ENCODE data around the gene KPNA4. TPM values are rescaled to one million over a fixed set of nuclear protein-coding genes. Genes with fewer than 3 reads are reported as not detected.

KPNA4 gene
- polyA plus RNA-seq, 3 donors = 4.4 to 14.7 (median 4.5) TPM

DNA sequence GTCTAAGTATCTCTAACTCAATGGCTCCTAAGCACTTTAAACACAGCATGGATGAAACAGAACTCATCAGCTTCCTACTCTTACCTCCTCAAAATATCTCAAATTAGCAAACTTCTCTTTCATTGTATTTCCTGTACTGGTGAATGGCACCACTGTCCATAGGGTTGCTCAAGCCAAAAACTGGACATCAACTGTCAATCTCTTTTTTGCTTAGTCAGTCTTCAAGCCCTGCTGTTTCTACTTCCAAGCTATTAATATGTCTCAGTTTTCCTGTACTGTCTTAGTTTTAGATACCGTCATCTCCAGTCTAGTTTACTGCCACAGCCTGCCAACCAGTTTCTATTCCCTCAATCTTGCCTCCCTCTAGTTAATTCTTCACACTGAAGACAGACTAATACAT, 48.3 kb upstream of the KPNA4 start:
- TF ChIP-seq CTCF (IDR thresholded peaks at IDR 0.05) = no peak
- intact Hi-C loops (cut with micrococcal nuclease) = no loop called here
- Histone ChIP-seq H3K4me3 (replicated peaks in 1 of 3; ENCODE audit: low read depth in 2 of 3, low read length in 3 of 3) (no peak overlapping the region), H3K27ac (ENCODE audit: low read depth in 1 of 2, low read length in 2 of 2) (no peak overlapping the region), H3K4me1 (ENCODE audit: control insufficient read depth in 1 of 2, insufficient read depth in 2 of 2, low read length in 2 of 2) (no peaks in the 10 kb centered on the region), H3K36me3 (replicated peaks in 1 of 2; ENCODE audit: control insufficient read depth in 1 of 2, insufficient read depth in 2 of 2, low read length in 2 of 2) (no peaks in the 10 kb centered on the region), H3K79me2 (ENCODE audit: insufficient read depth, low read length) (no peaks in the 10 kb centered on the region), H3K27me3 (ENCODE audit: control insufficient read depth in 2 of 2, insufficient read depth in 2 of 2, low read length in 2 of 2) (no peaks in the 10 kb centered on the region), H2AFZ (ENCODE audit: insufficient read depth, low read depth, low read length, poor library complexity, severe bottlenecking) (no peak overlapping the region), H4K20me1 (ENCODE audit: insufficient read depth, low read length) (no peaks in the 10 kb centered on the region), H3K4me2 (replicated peaks; ENCODE audit: extremely low read depth, low read length, poor library complexity, severe bottlenecking) (no peak overlapping the region), H3K9ac (ENCODE audit: insufficient read depth, low read length, poor library complexity, severe bottlenecking) (no peak overlapping the region), H3K9me3 (replicated peaks in 1 of 2; ENCODE audit: control insufficient read depth in 1 of 2, insufficient read depth in 1 of 2, low read length in 2 of 2) (no peaks in the 10 kb centered on the region)
- peaks cover 3% of the 10 kb centered on the region for H3K4me1 Mint-ChIP-seq
- H3K27ac Mint-ChIP-seq = no peak overlapping the region
- 69% methylated on average over 1 of the region's 1 CpG for WGBS (ENCODE audit: insufficient coverage)
- no peak for DNase-seq
- no peak overlapping the region for H3K4me3 Mint-ChIP-seq
- peaks cover 0 to 2% (median 0%) of the 10 kb centered on the region in 7 donors for H3K9me3 Mint-ChIP-seq
- peaks cover 2 to 3% (median 2%) of the 10 kb centered on the region in 3 donors for H3K27me3 Mint-ChIP-seq (ENCODE audit: low read depth in 3 of 3)
- no peaks in the 10 kb centered on the region for H3K36me3 Mint-ChIP-seq

- intact Hi-C loops (cut with micrococcal nuclease) = no loop called here
- 86% methylated on average over 2 of the region's 3 CpGs for WGBS (ENCODE audit: insufficient coverage)
- no peak for DNase-seq
These were observed 47.2 kb upstream of the KPNA4 start for GRCh38 chr3:160612386-160613075.

More at GRCh38 chr3:160612386-160613075, 47.2 kb upstream of the KPNA4 start:
- no peak overlapping the region for H3K4me3 ChIP-seq (replicated peaks in 1 of 3; ENCODE audit: low read depth in 2 of 3, low read length in 3 of 3)
- no peaks in the 10 kb centered on the region for H3K36me3 ChIP-seq (replicated peaks in 1 of 2; ENCODE audit: control insufficient read depth in 1 of 2, insufficient read depth in 2 of 2, low read length in 2 of 2)
- H3K79me2 ChIP-seq (ENCODE audit: insufficient read depth, low read length) = no peaks in the 10 kb centered on the region
- H3K9ac ChIP-seq (ENCODE audit: insufficient read depth, low read length, poor library complexity, severe bottlenecking) = no peak overlapping the region
- no peak overlapping the region for H3K27ac ChIP-seq (ENCODE audit: low read depth in 1 of 2, low read length in 2 of 2)
- no peaks in the 10 kb centered on the region for H4K20me1 ChIP-seq (ENCODE audit: insufficient read depth, low read length)
- TF ChIP-seq CTCF (IDR thresholded peaks at IDR 0.05) = no peak
- H3K27me3 ChIP-seq (ENCODE audit: control insufficient read depth in 2 of 2, insufficient read depth in 2 of 2, low read length in 2 of 2) = no peaks in the 10 kb centered on the region
- H3K27ac Mint-ChIP-seq = no peak overlapping the region
- no peaks in the 10 kb centered on the region for H3K36me3 Mint-ChIP-seq
- H3K27me3 Mint-ChIP-seq (ENCODE audit: low read depth in 3 of 3) = peaks cover 0 to 3% (median 2%) of the 10 kb centered on the region in 3 donors
- no peaks in the 10 kb centered on the region for H3K4me1 ChIP-seq (ENCODE audit: control insufficient read depth in 1 of 2, insufficient read depth in 2 of 2, low read length in 2 of 2)
- H3K4me1 Mint-ChIP-seq = peaks cover 3% of the 10 kb centered on the region
- no peak overlapping the region for H2AFZ ChIP-seq (ENCODE audit: insufficient read depth, low read depth, low read length, poor library complexity, severe bottlenecking)
- H3K4me3 Mint-ChIP-seq = no peak overlapping the region
- no peak overlapping the region for H3K4me2 ChIP-seq (replicated peaks; ENCODE audit: extremely low read depth, low read length, poor library complexity, severe bottlenecking)
- H3K9me3 Mint-ChIP-seq = peaks cover 0 to 4% (median 0%) of the 10 kb centered on the region in 7 donors
- H3K9me3 ChIP-seq (replicated peaks in 1 of 2; ENCODE audit: control insufficient read depth in 1 of 2, insufficient read depth in 1 of 2, low read length in 2 of 2) = no peaks in the 10 kb centered on the region

All from CD14-positive monocyte (primary cell).